ENCODE results near the gene DEFB127. TPM values are rescaled to one million over a fixed set of nuclear protein-coding genes. Genes with fewer than 3 reads are reported as not detected.

The DEFB127 gene, protein sequence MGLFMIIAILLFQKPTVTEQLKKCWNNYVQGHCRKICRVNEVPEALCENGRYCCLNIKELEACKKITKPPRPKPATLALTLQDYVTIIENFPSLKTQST
- not detected for total RNA-seq

DNA sequence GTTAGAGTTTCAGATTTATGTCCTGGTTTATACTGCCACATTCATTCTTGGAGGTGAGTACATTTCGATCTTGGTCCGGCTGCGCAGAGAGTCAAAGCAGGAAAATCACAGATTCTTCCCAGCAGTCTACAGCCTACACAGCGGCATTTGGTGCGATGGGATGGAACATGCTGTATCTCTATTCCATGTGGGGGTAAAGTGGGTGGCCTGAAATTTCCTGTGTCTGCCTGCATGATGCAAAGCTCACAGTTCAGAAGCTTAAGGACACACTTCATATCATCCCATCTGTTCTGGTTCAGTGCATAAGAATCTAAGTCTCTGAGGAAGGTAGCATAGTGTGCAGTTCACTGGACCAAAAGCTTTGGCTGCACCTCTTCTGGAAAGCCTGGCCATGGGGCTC is at the start of gene DEFB127:
Gene DEFB127, plus strand, starts transcription at position 301 of the 400 bp plus-strand sequence. Its CDS starts 91 bp downstream, at position 392.

DNA sequence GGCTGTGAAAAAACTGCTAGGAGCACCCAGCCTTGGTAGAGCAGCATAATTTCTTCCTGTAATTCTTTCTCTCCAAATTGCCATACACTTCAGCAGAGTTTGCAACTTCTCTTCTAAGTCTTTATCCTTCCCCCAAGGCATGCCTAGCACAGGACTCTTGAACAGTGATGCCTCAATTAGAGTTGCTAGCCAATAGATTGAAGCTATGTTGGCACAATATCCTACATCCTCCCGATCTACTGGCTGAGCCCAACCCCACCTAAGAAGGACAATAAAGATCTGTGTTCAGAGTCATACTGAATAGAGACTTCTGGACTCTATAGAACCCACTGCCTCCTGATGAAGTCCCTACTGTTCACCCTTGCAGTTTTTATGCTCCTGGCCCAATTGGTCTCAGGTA is 15.0 kb upstream of the DEFB127 start, which contains the start of gene DEFB126:
Gene DEFB126, plus strand, starts transcription at position 301 of the 400 bp plus-strand sequence. Its CDS starts 39 bp downstream, at position 340.

DNA sequence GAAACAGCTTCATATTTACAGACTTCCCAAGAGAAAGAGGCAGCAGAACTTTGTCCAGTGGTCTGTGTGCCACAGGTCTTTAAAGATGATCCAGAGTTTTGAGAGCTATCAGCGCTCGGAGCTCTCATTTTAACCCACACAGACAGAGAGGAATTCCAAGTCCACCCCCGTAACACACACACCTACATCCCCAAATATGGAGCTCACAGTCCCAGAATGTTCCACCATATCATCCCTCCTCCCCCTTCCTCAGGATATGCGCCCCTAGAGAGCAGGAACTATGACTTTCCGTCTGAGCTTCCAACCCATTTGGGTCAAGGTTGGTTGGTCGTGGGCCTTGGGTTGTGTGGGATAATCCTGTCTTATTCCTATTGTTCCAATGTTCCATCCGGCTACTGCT is 32.4 kb downstream of the DEFB127 start, which contains the start of gene DEFB128:
Gene DEFB128, minus strand, starts transcription at position 101 of the 400 bp plus-strand sequence. Its CDS starts 88 bp downstream, at position 13.

Other genes starting within 250 kb of the DEFB127 start
- gene DEFB125, start 69.8 kb upstream of the DEFB127 start, total RNA-seq, result not detected
- not detected for gene DEFB126, start 14.9 kb upstream of the DEFB127 start, total RNA-seq
- not detected for gene DEFB128, start 32.3 kb downstream of the DEFB127 start, total RNA-seq
- gene DEFB129, start 69.8 kb downstream of the DEFB127 start, total RNA-seq, result not detected
- gene DEFB132, start 100.3 kb downstream of the DEFB127 start, total RNA-seq, result 0.18 TPM
- 17.0 TPM for gene C20orf96, start 133.3 kb downstream of the DEFB127 start, total RNA-seq
- 36.1 TPM for gene ZCCHC3, start 140.1 kb downstream of the DEFB127 start, total RNA-seq
- 15.1 TPM for gene SOX12, start 168.1 kb downstream of the DEFB127 start, total RNA-seq
- gene NRSN2, start 189.7 kb downstream of the DEFB127 start, total RNA-seq, result 19.0 TPM
- gene TRIB3, start 223.3 kb downstream of the DEFB127 start, total RNA-seq, result 7.0 TPM

All from metanephros (tissue), 1 donor.